ENCODE measurements around the gene FAM228A.

GRCh38 chr2:24203029-24203786 is 28.4 kb downstream of the FAM228A start:
- no peak for TF ChIP-seq CTCF (IDR thresholded peaks at IDR 0.05; ENCODE audit: poor library complexity, severe bottlenecking)
- TF ChIP-seq EZH2 (IDR thresholded peaks at IDR 0.05; ENCODE audit: borderline replicate concordance, insufficient read depth, low read length, poor library complexity, severe bottlenecking) = no peak
- no peak for TF ChIP-seq POLR2AphosphoS5 (IDR thresholded peaks at IDR 0.05)
